HepG2 (cell line): ENCODE data around the gene BCL7A. TPM values are rescaled to one million over a fixed set of nuclear protein-coding genes. Genes with fewer than 3 reads are reported as not detected.

Experiments used
- ATAC-seq: fragments of 200-7000 bp; cut with Tn5 transposase; 3 replicates; pipeline ENCODE4 v1.9.1; 2020; ENCODE audit warnings: mild to moderate bottlenecking, moderate library complexity
- BruUV-seq: library from RNA; stranded (reverse); fragments of 400-500 nt; replicated peaks from 2 replicates; lab custom pipeline; 2021; lab: Mats Ljungman, UMichigan
- CTCF ChIA-PET: fragments of 300-600 bp; formaldehyde crosslinking; extraction: SDS; loops from one replicate; lab custom pipeline; 2021; ENCODE audit warnings: low total read pairs, inconsistent platforms, low intra/inter-chr PET ratio; lab: Yijun Ruan, JAX
- POLR2A ChIA-PET: fragments of 350-600 bp; sonication (Branson Sonifier 250); formaldehyde crosslinking; loops from one replicate; lab custom pipeline; 2020; ENCODE audit warnings: antibody characterized with exemption, inconsistent platforms; lab: Yijun Ruan, JAX
- DNase-seq: peaks from one replicate; pipeline ENCODE4 v3.0.0-alpha.2; 2015; ENCODE audit warnings: low spot score
- FAIRE-seq: peaks from 3 replicates; lab custom pipeline; 2011; peaks lifted over from hg19 to GRCh38; lab: Jason Lieb, UNC
- H2AFZ ChIP-seq: one replicate; pipeline ENCODE4 v1.6.1; 2011; ENCODE audit warnings: low read length, inconsistent platforms
- H3K27ac ChIP-seq: fragments of 300-600 bp; 3 replicates; pipeline ENCODE4 v1.8.0; 2011; ENCODE audit warnings: mixed run types, mild to moderate bottlenecking, mixed read lengths, low read length, inconsistent platforms; ENCODE audit not compliant: insufficient read depth; ENCODE audit errors: extremely low read length
- H3K27me3 ChIP-seq, 2 experiments: fragments of 200-600 bp in 1 of 2; 2 replicates in 1 of 2; 3 replicates in 1 of 2; pipeline versions ENCODE4 v1.6.0 to v1.8.0; 2011; ENCODE audit warnings: low read length in 2 of 2, mild to moderate bottlenecking in 2 of 2, moderate library complexity in 2 of 2, inconsistent platforms in 1 of 2; ENCODE audit not compliant: insufficient read depth in 2 of 2, control insufficient read depth in 1 of 2
- H3K36me3 ChIP-seq, 2 experiments: fragments of 200-600 bp in 1 of 2; replicated peaks in 1 of 2; 2 replicates in 1 of 2; 3 replicates in 1 of 2; pipeline versions ENCODE4 v1.5.1 to v1.8.0; 2011; ENCODE audit warnings: low read length in 2 of 2, inconsistent platforms in 1 of 2; ENCODE audit not compliant: insufficient read depth in 2 of 2, control insufficient read depth in 1 of 2
- H3K4me1 ChIP-seq: 2 replicates; pipeline ENCODE4 v1.5.1; 2012; ENCODE audit warnings: low read length, inconsistent platforms; ENCODE audit not compliant: insufficient read depth
- H3K4me2 ChIP-seq: 2 replicates; pipeline ENCODE4 v1.6.0; 2011; ENCODE audit warnings: low read depth, low read length, inconsistent platforms
- H3K4me3 ChIP-seq, 3 experiments: fragments of 200-600 bp in 1 of 3; sonication (generic), shearing (Covaris generic) in 1 of 3; replicated peaks in 1 of 3; 2 replicates each; pipeline ENCODE4 v1.5.1; 2011 to 2016; ENCODE audit warnings: low read length in 3 of 3, inconsistent platforms in 2 of 3, low read depth in 2 of 3, mild to moderate bottlenecking in 2 of 3, control low read depth in 1 of 3, mixed read lengths in 1 of 3; ENCODE audit not compliant: insufficient read depth in 1 of 3
- H3K79me2 ChIP-seq: one replicate; pipeline ENCODE4 v1.6.1; 2011; ENCODE audit warnings: low read length, inconsistent platforms; ENCODE audit not compliant: insufficient read depth
- H3K9ac ChIP-seq: 2 replicates; pipeline ENCODE4 v1.6.0; 2011; ENCODE audit warnings: mild to moderate bottlenecking, low read depth, low read length, inconsistent platforms; ENCODE audit not compliant: insufficient read depth
- H3K9me3 ChIP-seq: 2 replicates; pipeline ENCODE4 v1.5.1; 2012; ENCODE audit warnings: mild to moderate bottlenecking, low read length
- H4K20me1 ChIP-seq: 2 replicates; pipeline ENCODE4 v1.6.0; 2011; ENCODE audit warnings: inconsistent platforms, mild to moderate bottlenecking, low read length, moderate library complexity; ENCODE audit not compliant: insufficient read depth
- ARID2 ChIP-seq: sonication (generic); formaldehyde crosslinking; IDR thresholded peaks from 2 replicates; pipeline ENCODE4 v1.8.1; 2022; ENCODE audit warnings: mild to moderate bottlenecking, missing genetic modification reagents, borderline replicate concordance
- CREBL2 ChIP-seq: sonication (generic); formaldehyde crosslinking; IDR thresholded peaks from 2 replicates; pipeline ENCODE4 v1.8.1; 2023; ENCODE audit warnings: missing genetic modification reagents, mild to moderate bottlenecking, borderline replicate concordance
- EHMT2 ChIP-seq: fragments of 200-600 bp; sonication (generic); IDR thresholded peaks from 2 replicates; pipeline ENCODE4 v1.7.0; 2017; ENCODE audit warnings: antibody characterized with exemption, low read depth, low read length, borderline replicate concordance
- HNF4G ChIP-seq, 2 experiments: sonication (generic) in 1 of 2; formaldehyde crosslinking in 1 of 2; IDR thresholded peaks; 2 replicates each; pipeline versions ENCODE4 v1.4.0 to v1.6.1; 2011 to 2020; ENCODE audit warnings: borderline replicate concordance in 2 of 2, low read depth in 2 of 2, mild to moderate bottlenecking in 2 of 2, low read length in 1 of 2, missing genetic modification reagents in 1 of 2, moderate library complexity in 1 of 2
- IKZF4 ChIP-seq: sonication (generic); formaldehyde crosslinking; IDR thresholded peaks from 2 replicates; pipeline ENCODE4 v1.5.1; 2020; ENCODE audit warnings: borderline replicate concordance, mild to moderate bottlenecking, low read depth, missing genetic modification reagents; ENCODE audit errors: not compliant biosample characterization
- KAT8 ChIP-seq: IDR thresholded peaks from 2 replicates; pipeline ENCODE4 v1.6.1; 2016; ENCODE audit warnings: missing genetic modification reagents, missing compliant biosample characterization
- MBNL3 ChIP-seq: fragments of 250-450 bp; sonication (Bioruptor Pico); conservative IDR thresholded peaks from 2 replicates; pipeline ENCODE4 v1.8.0; 2022; ENCODE audit warnings: mild to moderate bottlenecking, inconsistent platforms
- PAX8 ChIP-seq: sonication (generic); formaldehyde crosslinking; IDR thresholded peaks from 2 replicates; pipeline ENCODE4 v1.8.0; 2022; ENCODE audit warnings: mild to moderate bottlenecking, missing genetic modification reagents, borderline replicate concordance
- SMAD9 ChIP-seq: sonication (generic); formaldehyde crosslinking; IDR thresholded peaks from 2 replicates; pipeline ENCODE4 v1.5.1; 2020; ENCODE audit warnings: mild to moderate bottlenecking, missing genetic modification reagents
- TERF1 ChIP-seq: sonication (generic); formaldehyde crosslinking; IDR thresholded peaks from 2 replicates; pipeline ENCODE4 v1.8.0; 2022; ENCODE audit warnings: mild to moderate bottlenecking, missing genetic modification reagents, moderate library complexity
- TGIF2 ChIP-seq: IDR thresholded peaks from 2 replicates; pipeline ENCODE4 v1.6.1; 2016; ENCODE audit warnings: control low read depth, missing compliant biosample characterization
- YY1 ChIP-seq: IDR thresholded peaks from 2 replicates; pipeline ENCODE4 v1.6.1; 2011; ENCODE audit warnings: low read length, low read depth, moderate library complexity, mild to moderate bottlenecking; ENCODE audit not compliant: insufficient read depth, insufficient replicate concordance
- ZBTB26 ChIP-seq: IDR thresholded peaks from 2 replicates; pipeline ENCODE4 v1.6.1; 2016; ENCODE audit warnings: missing compliant biosample characterization, missing genetic modification reagents, borderline replicate concordance
- ZNF33B ChIP-seq: sonication (generic); formaldehyde crosslinking; IDR thresholded peaks from 2 replicates; pipeline ENCODE4 v1.5.1; 2020; ENCODE audit warnings: mild to moderate bottlenecking, missing genetic modification reagents
- WGBS: methylation state at CpG from one replicate; pipeline ENCODE4 v1.1.6; 2017; ENCODE audit warnings: low lambda C conversion rate; 5-methylcytosine and 5-hydroxymethylcytosine counted together
- in situ Hi-C: cut with HindIII; loops from 2 replicates; pipeline ENCODE4 v1.10.0; 2017; ENCODE audit warnings: low pct_unique_long_range_greater_than_20kb; ENCODE audit not compliant: extremely low pct_ligation_motif_present
- intact Hi-C: fragments of 100-400 bp; cut with micrococcal nuclease; formaldehyde crosslinking; loops from one replicate; pipeline ENCODE4 v1.10.0; 2022; ENCODE audit not compliant: unreplicated experiment
- polyA plus RNA-seq, 8 experiments: library from polyadenylated mRNA; depleted of rRNA in 3 of 8; stranded (reverse) in 7 of 8; unstranded in 1 of 8; fragments of >200 nt; fragmentation: Illumina TruSeq in 4 of 8; extraction: Trizol in 4 of 8; gene quantifications; 2 replicates each; pipeline versions ENCODE4 v1.2.1 to v1.2.3, GENCODE V29; 2011 to 2016; ENCODE audit warnings: low read depth in 4 of 8, missing spikeins in 1 of 8, mixed read lengths in 1 of 8; ENCODE audit not compliant: insufficient read depth in 1 of 8
- total RNA-seq, 5 experiments: library from RNA; depleted of rRNA; stranded (reverse); fragments of >200 nt; fragmentation: Illumina TruSeq; extraction: Trizol; gene quantifications; 2 replicates each; pipeline ENCODE4 v1.2.3, GENCODE V29; 2016; ENCODE audit warnings: low read depth in 1 of 5
- TF ChIP-seq, protein P1 (sequence below): sonication (generic); formaldehyde crosslinking; IDR thresholded peaks from 2 replicates; pipeline ENCODE4 v1.4.0; 2020; ENCODE audit warnings: low read depth, mild to moderate bottlenecking, missing genetic modification reagents
- TF ChIP-seq, protein P2 (sequence below): sonication (generic); formaldehyde crosslinking; IDR thresholded peaks from 2 replicates; pipeline ENCODE4 v1.4.0; 2020; ENCODE audit warnings: missing genetic modification reagents

Gene BCL7A
- total and polyA plus RNA-seq, 2 of the 13 experiments (the other 11 are each of a cell fraction or from before 2014, with no cell fraction given) = 4.1 to 6.2 TPM

DNA sequence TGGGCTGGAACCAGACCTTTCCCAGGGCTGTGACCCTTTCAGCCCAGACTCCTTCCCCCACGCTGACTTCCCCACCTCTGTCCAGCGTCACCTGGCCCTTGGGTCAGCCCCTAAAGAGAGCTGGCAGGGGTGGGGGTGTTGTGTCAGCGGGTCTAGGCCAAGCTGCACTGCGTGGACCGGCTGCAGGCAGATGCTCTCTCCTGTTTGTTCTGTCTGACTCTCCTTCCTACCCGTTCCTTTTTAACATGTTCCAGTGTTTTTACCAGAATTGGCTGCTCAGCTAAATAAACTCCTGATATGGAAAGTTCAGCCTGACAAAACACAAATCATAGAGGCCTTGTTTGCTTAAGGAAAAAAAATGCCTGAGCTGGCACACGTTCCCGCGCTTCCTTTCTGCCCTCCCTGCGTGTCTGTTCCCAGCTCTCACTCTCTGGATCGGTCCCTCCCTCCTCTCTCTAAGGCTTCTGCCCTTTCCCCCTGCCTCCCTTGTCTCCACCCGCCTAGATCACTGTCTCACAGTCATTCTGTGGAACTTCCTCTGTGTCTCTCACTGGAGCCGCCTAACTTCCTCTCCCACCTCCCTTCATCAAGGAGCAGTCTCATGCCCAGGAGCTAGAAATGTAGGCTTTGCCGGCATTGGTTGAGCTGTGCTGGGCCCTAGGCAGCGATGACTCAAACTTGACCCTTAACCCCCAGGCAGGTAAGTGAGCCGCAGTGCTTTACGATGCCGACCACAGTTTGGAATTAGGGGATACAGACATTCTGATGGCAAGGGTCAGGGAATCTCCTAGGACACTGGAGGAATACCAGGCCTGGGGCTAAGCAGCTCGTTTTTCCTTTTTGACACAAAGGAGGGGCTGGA is 41.4 kb downstream of the BCL7A start (continued):
- TF ChIP-seq, protein P1, sequence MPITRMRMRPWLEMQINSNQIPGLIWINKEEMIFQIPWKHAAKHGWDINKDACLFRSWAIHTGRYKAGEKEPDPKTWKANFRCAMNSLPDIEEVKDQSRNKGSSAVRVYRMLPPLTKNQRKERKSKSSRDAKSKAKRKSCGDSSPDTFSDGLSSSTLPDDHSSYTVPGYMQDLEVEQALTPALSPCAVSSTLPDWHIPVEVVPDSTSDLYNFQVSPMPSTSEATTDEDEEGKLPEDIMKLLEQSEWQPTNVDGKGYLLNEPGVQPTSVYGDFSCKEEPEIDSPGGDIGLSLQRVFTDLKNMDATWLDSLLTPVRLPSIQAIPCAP (CRISPR knock-in tag) = no peak
- TF ChIP-seq, protein P2, sequence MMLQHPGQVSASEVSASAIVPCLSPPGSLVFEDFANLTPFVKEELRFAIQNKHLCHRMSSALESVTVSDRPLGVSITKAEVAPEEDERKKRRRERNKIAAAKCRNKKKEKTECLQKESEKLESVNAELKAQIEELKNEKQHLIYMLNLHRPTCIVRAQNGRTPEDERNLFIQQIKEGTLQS (CRISPR knock-in tag) = peak; percentile 59; the same call in 1 of the 2 replicates
- no peak for TF ChIP-seq MBNL3 (CRISPR knock-in tag)
- TF ChIP-seq, all 625 proteins: peak for 120

DNA sequence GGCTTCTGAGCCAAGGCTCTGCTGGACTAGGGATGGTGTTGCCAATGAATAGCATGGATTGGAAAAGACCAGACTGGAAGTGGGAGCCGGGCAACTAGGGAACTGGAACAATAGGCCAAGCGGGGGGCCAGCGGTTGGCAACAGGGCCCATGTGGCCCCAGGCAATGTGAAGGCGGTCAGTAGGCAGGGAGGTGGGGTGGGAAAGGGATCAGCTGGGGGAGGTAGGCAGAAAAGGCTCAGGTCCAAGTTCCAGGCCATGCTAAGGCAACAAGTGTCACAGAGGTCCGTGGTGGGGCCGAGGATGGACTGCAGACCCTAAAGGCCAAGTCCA is 42.0 kb downstream of the BCL7A start:
- Histone ChIP-seq H3K4me3 (peak overlapping the region; percentile 36 to 66 (median 47)), H3K36me3 (peaks cover 2 to 12% of the 10 kb centered on the region in 2 experiments; a peak in 2 of 5 replicates), H2AFZ (no peak overlapping the region), H3K9me3 (no peaks in the 10 kb centered on the region), H3K9ac (peak overlapping the region; percentile 61), H3K4me1 (peaks cover 45% of the 10 kb centered on the region), H4K20me1 (no peaks in the 10 kb centered on the region), H3K27ac (peak overlapping the region; percentile 71), H3K79me2 (no peaks in the 10 kb centered on the region), H3K4me2 (peak overlapping the region; percentile 85), H3K27me3 (no peaks in the 10 kb centered on the region)
- CTCF ChIA-PET = interaction anchor here (1.0 kb wide), 1 partner anchor 10 kb away, joined by 3 read pairs; no protein-coding TSS in a partner anchor
- FAIRE-seq (no peak), DNase-seq (no peak), ATAC-seq (peak; percentile 46)
- in situ Hi-C loops (no loop called here), intact Hi-C loops (loop anchor here (1.0 kb wide), 1 partner anchor 15 kb away; the partner anchor contains the start of gene MLXIP)
- BruUV-seq = no TSS peak
- POLR2A ChIA-PET = interaction anchor here (0.8 to 2.4 kb wide), 11 partner anchors 8 to 203 kb away, joined by 3 to 27 read pairs (median 4); partner anchors contain the start of genes DIABLO and MLXIP
- WGBS = 4% methylated on average over 4 of the region's 6 CpGs
- TF ChIP-seq TERF1 (CRISPR knock-in tag) (0 out of 2 replicates have a peak, but pooled peaks have one; percentile 44), KAT8 (no peak), YY1 (no peak), ARID2 (CRISPR knock-in tag) (0 out of 2 replicates have a peak, but pooled peaks have one; percentile 7), HNF4G (IDR thresholded peaks at IDR 0.05; ENCODE audit: borderline replicate concordance, low read depth, low read length) (peak; percentile 40; the same call in 1 of the 2 replicates), HNF4G (CRISPR knock-in tag; IDR thresholded peaks at IDR 0.05; ENCODE audit: borderline replicate concordance, low read depth) (no peak), IKZF4 (CRISPR knock-in tag) (no peak), ZNF33B (no peak), SMAD9 (CRISPR knock-in tag) (no peak), EHMT2 (0 out of 2 replicates have a peak, but pooled peaks have one; percentile 28), PAX8 (CRISPR knock-in tag) (no peak), CREBL2 (CRISPR knock-in tag) (no peak), TGIF2 (CRISPR knock-in tag) (no peak), ZBTB26 (CRISPR knock-in tag) (no peak)
